Fibroblast of skin of back (primary cell): ENCODE data around the gene PPP1R37.

Experiments used
- DNase-seq: peaks from one replicate; pipeline ENCODE4 v3.0.0-alpha.2; 2013

PPP1R37 gene

DNA sequence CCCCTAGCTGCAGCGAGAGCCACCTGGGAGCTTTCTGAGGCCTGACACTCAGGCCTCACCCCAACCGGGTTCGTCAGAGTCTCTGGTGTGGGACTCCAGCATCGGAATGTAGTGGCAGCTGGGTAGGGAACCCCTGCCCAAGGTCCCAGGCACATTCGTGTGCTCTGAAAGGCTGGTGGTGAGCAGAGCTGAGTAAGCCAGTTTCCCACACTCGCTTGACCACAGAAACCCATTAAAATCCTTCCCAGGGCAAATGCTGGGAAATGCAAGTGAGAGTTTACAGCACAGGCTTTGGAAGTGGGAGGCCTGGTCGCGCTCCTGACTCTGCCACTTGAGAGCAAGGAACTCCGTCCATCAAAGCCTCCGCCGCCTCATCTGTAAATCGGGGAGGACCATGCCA, 80.8 kb downstream of the PPP1R37 start:
- DNase-seq, result no peak

DNA sequence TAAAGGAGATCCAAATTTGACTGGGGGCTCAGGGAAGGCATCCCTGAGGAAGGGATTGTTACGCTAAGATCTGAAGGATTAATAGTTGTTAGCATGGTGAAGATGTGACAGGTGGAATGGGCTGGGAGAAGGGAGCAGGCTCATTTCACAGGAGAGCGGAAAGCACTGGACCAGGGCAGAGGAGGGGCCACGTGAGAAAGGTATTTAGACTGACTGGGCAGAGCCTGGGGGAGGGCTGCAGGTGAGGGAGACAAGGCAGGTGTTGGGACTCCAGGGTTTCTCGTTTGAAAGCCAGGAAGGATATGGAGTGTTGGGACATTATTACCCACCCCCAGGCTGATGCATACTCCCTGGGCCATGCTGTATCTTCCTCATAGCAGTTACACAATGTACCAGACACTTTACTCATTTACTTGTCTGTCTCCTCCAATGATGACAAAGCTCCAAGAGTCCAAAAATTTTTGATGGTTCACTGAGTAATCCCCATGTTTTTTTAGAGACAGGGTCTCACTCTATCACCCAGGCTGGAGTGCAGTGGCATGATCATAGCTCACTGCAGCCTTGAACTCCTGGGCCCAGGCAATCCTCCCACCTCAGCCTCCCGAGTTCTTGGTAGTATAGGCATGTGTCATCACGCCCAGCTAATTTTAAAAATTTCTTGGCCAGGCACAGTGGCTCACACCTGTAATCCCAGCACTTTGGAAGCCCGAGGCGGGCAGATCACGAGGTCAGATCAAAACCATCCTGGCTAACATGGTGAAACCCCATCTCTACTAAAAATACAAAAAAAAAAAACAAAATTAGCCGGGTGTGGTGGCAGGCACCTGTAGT, 82.8 kb downstream of the PPP1R37 start:
- DNase-seq, result no peak

GRCh38 chr19:45177817-45178261, 84.9 kb downstream of the PPP1R37 start, which contains the start of gene TRAPPC6A:
Gene TRAPPC6A (minus strand): TSS chr19:45178237. CDS start chr19:45178218, 19 bp downstream.
- DNase-seq, result peak; percentile 61

GRCh38 chr19:45178262-45179071, 85.5 kb downstream of the PPP1R37 start, which contains the start of gene BLOC1S3:
Gene BLOC1S3 (plus strand): TSS chr19:45178784. CDS start chr19:45179297, 513 bp downstream.
- peak; percentile 100 for DNase-seq

DNA sequence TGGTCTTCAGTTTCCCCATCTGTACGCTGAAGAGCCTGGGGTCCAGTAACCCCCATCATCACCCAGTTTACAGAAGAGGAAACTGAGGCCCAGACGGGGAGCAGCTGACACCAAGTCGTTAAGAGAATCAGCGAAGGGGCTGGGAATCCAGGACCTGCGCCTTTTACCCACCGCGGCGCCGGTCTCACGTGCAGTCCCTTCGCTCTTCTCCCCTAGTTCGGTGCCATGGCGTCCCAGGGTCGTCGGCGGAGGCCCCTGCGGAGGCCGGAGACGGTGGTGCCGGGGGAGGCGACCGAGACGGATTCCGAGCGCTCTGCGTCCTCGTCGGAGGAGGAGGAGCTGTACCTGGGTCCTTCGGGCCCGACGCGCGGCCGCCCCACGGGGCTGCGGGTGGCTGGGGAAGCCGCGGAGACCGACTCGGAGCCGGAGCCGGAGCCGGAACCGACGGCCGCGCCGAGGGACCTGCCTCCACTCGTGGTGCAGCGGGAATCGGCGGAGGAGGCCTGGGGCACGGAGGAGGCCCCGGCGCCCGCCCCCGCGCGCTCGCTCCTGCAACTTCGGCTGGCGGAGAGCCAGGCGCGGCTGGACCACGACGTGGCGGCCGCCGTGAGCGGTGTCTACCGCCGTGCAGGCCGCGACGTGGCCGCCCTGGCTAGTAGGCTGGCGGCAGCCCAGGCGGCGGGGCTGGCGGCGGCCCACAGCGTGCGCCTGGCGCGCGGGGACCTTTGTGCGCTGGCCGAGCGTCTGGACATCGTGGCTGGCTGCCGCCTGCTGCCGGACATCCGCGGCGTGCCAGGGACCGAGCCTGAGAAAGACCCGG, 86.3 kb downstream of the PPP1R37 start:
- peak; percentile 32 for DNase-seq

GRCh38 chr19:45179892-45180370, 87.0 kb downstream of the PPP1R37 start:
- DNase-seq, result no peak

- DNase-seq, result no peak
These were observed 88.0 kb downstream of the PPP1R37 start for GRCh38 chr19:45180936-45181335.

GRCh38 chr19:45182758-45183157, 89.8 kb downstream of the PPP1R37 start:
- no peak for DNase-seq

DNA sequence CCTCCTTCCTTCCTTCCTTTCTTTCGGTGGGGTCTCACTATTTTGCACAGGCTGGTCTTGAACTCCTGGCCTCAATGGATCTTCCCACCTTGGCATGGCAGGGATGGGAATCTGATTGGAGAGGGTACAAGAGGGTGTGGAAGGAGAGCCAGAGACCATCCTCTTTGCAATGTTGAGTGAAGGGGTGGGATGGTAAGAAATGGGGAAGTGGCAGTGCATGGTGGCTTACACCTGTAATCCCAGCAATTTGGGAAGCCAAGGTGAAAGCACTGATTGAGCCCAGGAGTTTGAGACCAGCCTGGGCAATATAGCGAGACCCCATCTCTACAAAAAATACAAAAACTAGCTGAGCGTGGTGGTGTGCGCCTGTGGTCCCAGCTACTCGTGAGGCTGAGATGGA, 91.1 kb downstream of the PPP1R37 start:
- DNase-seq, result no peak

DNA sequence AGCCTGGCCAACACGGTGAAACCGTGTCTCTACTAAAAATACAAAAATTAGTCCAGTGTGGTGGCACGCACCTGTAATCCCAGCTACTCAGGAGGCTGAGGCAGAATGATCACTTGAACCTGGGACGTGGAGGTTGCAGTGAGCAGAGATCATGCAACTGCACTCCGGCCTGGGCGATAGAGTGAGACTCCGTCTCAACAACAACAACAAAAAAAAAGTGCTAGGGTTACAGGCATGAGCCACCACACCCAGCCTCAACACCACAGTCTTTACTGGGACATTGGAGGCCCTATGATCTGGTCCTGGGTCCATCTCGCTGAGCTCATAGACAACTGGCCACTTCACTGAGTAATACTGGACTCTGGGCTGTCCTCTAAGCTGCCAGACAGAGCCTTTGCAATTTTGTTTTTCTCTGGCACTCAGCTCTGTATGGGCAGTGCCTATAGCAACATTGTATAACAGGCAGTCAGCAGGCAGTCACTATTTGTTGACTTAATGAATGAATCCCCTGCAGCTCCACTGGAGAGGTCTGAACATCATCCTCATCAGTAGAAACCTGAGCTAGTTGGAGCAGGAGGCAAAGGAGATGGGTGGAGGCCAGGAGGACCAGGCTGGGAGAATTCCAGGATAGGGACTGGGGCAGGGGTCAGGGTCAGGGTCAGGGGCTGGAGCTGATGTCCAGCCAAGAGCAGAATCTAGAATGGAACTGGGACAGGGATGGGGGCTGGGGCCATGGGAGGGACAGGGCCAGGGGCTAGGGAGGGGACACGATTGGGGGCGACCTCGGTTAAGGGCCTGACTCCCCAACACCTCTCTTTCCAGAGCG, 93.7 kb downstream of the PPP1R37 start:
- DNase-seq, result peak; percentile 41

- peak; percentile 7 for DNase-seq
These were observed 94.6 kb downstream of the PPP1R37 start for GRCh38 chr19:45187421-45188100.

GRCh38 chr19:45189971-45190370, 97.0 kb downstream of the PPP1R37 start:
- no peak for DNase-seq

DNA sequence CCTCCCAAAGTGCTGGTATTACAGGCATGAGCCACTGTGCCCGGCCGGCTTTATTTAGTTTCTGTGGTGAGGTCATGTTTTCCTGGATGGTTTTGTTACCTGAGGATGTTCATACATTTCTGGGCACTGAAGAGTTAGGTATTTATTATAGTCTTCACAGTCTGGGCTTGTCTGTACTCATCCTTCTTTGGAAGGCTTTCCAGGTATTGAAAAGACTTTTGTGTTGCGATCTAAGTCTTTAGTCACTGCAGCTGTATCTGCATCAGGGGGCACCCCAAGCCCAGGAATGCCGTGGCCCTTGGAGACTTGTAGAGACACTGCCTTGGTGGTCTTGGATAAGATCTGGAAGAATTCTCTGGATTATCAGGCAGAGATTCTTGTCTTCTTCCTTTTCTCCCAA, 98.4 kb downstream of the PPP1R37 start:
- no peak for DNase-seq

DNA sequence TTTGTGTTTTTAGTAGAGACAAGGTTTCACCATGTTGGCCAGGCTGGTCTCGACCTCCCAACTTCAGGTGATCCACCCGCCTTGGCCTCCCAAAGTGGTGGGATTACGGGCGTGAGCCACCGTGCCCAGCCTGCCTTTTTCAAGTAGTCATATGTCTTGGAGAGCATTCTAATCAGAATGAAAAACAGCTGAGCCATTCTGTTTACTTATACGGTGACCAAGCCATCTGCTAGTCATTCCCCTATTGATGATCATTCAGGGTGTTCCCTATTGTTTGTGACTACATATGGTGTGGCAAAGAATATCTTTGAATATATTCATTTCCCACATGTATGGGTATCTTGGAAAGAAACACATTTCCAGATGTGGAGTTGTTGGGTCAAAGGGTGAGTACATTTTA, 102.8 kb downstream of the PPP1R37 start:
- peak; percentile 68 for DNase-seq
